A172 (cell line): ENCODE results near the gene FAM81A. TPM values are rescaled to one million over a fixed set of nuclear protein-coding genes. Genes with fewer than 3 reads are reported as not detected.
"Not testable (repeated sequence)": the region's sequence is repeated elsewhere in the genome, so short reads cannot be mapped to it uniquely, and the experiment has no call there.

Experiments used
- DNase-seq: peaks from one replicate; pipeline ENCODE4 v3.0.0-alpha.2; 2015; ENCODE audit warnings: low spot score
- total RNA-seq: library from RNA; depleted of rRNA; stranded (reverse); fragments of >200 nt; shearing (Covaris generic); gene quantifications from 2 replicates; pipeline ENCODE4 v1.2.3, GENCODE V29; 2014

Gene FAM81A
- total RNA-seq, 1 experiment from 2014 or later = 0.78 TPM

GRCh38 chr15:59485036-59485435 lies 47.0 kb downstream of the FAM81A start:
- DNase-seq = no peak

- not testable (repeated sequence) for DNase-seq
Measured at GRCh38 chr15:59489485-59489884, 51.5 kb downstream of the FAM81A start.

- no peak for DNase-seq
Measured at GRCh38 chr15:59491062-59491461, 53.1 kb downstream of the FAM81A start.

- DNase-seq = peak; percentile 62
Measured at GRCh38 chr15:59492389-59493377, 54.7 kb downstream of the FAM81A start.

- DNase-seq = peak; percentile 63
Measured at GRCh38 chr15:59501597-59501996, 63.6 kb downstream of the FAM81A start.

GRCh38 chr15:59515190-59515589 lies 77.2 kb downstream of the FAM81A start:
- no peak for DNase-seq

GRCh38 chr15:59516655-59517461 lies 78.9 kb downstream of the FAM81A start:
- DNase-seq = no peak

- no peak for DNase-seq
Measured at GRCh38 chr15:59519329-59519728, 81.3 kb downstream of the FAM81A start.

- no peak for DNase-seq
Measured at GRCh38 chr15:59521443-59521842, 83.5 kb downstream of the FAM81A start.

- DNase-seq = no peak
Measured at GRCh38 chr15:59522988-59523461, 85.0 kb downstream of the FAM81A start.

- DNase-seq = no peak
Measured at GRCh38 chr15:59523702-59524101, 85.7 kb downstream of the FAM81A start.

GRCh38 chr15:59524331-59524731 lies 86.3 kb downstream of the FAM81A start:
- DNase-seq = no peak

GRCh38 chr15:59526466-59526865 lies 88.5 kb downstream of the FAM81A start:
- DNase-seq = not testable (repeated sequence)

- no peak for DNase-seq
Measured at GRCh38 chr15:59528429-59528828, 90.4 kb downstream of the FAM81A start.

- peak; percentile 85 for DNase-seq
Measured at GRCh38 chr15:59528961-59529402, 91.0 kb downstream of the FAM81A start.

GRCh38 chr15:59531066-59531675 lies 93.2 kb downstream of the FAM81A start:
- no peak for DNase-seq

GRCh38 chr15:59532770-59533379 lies 94.9 kb downstream of the FAM81A start:
- DNase-seq = peak; percentile 10

- no peak for DNase-seq
Measured at GRCh38 chr15:59536553-59536952, 98.6 kb downstream of the FAM81A start.

- DNase-seq = no peak
Measured at GRCh38 chr15:59537403-59537802, 99.4 kb downstream of the FAM81A start.

GRCh38 chr15:59538494-59538893 lies 100.5 kb downstream of the FAM81A start:
- no peak for DNase-seq

- peak; percentile 25 for DNase-seq
Measured at GRCh38 chr15:59539799-59540198, 101.8 kb downstream of the FAM81A start.
